HUDEP-2 (cell line): ENCODE results near the gene NRSN2.
A peak's percentile ranks its signal among the peaks of the same experiment; 100 is the strongest.
"Not testable (repeated sequence)": the region's sequence is repeated elsewhere in the genome, so short reads cannot be mapped to it uniquely, and the experiment has no call there.

Experiments used
- DNase-seq, 76 experiments: peaks; one replicate each; lab custom pipeline; 2025; ENCODE audit not compliant: unreplicated experiment in 76 of 76; lab: John Stamatoyannopoulos, UW

The NRSN2 gene

GRCh38 chr20:370977-371754, 24.3 kb downstream of the NRSN2 start:
- DNase-seq: no peak

GRCh38 chr20:371755-372542, 25.0 kb downstream of the NRSN2 start:
- peak in 27 of 76 experiments; percentile 4 to 53 (median 20) for DNase-seq

- not testable (repeated sequence) for DNase-seq
Observed at GRCh38 chr20:372543-373082, 25.7 kb downstream of the NRSN2 start.

DNA sequence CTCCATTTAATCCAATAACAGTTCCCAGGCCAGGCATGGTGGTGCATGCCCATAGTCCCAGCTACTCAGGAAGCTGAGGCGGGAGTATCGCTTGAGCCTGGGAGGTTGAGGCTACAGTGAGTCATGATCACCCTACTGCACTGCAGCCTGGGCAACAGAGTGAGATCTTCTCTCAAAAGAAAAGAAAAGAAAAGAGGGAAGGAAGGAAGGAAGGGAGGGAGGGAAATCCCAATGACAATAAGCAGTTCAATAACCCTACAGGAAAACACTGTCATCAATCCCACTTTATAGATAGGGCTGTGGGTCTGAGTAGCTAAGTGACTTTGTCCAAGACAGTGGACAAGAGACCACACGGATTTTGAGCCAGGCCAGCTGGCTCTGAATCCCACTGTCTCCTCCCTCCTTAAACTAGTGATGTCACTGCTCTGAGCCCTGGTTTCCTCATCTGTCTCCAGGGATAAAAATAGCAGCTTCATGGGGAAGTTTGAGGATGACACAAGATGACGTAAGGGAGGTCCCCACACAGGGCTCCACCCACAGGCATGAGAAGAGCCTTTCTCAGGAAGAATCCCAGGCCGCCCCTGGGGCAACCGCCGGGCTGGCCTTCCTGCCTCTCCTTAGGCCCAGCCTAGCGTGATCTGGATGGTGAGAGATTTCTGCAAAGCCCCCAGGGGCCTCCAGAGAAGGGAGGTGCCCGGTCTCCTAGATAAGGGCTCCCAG, 26.4 kb downstream of the NRSN2 start:
- DNase-seq: peak in 8 of 76 experiments; percentile 6 to 30 (median 18)

DNA sequence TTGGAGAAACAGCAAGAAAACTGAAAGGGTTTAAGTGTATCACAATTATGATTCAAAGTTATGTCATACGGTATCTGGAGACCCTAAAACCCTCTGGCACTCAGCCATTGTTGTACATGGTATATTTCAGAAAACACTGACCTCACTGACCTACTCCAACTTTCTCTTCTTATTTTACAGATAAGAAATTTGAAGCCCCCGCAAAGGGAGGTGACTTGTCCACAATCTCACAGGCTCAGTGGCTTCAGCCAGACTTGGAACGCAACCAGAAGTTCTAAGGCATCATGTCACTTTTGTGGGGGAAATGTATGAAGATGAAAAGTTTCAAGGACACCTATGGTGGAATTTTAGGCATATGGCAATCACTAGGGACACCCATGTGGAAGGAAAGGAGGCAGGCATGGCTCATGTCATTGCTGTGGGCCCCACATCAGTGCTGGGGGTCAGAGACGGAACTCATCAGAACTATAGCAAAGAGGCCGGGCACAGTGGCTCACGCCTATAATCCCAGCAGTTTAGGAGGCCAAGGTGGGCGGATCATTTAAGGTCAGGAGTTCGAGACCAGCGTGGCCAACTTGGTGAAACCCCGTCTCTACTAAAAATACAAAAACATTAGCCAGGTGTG, 28.5 kb downstream of the NRSN2 start:
- DNase-seq: peak in 9 of 76 experiments; percentile 16 to 60 (median 24)

DNA sequence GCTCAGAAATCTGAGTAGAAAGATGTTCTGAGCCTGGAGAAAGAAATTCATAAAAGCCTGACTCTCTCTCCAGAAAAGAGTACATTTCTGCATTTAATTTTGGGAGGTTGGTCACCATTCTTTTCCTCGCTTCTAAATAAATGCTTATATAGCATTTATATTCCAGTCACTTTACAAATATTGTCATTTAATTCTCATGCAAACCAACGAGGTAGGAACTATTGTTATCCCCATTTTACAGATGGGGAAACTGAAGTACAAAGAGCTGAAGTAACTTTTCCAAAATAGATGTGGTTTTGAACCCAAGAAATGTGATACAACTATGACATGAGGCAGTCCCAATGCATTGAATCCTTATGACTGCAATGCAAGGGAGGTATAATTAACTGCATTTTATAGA, 29.2 kb downstream of the NRSN2 start:
- DNase-seq: no peak

GRCh38 chr20:376750-377149, 29.8 kb downstream of the NRSN2 start:
- DNase-seq: no peak

DNA sequence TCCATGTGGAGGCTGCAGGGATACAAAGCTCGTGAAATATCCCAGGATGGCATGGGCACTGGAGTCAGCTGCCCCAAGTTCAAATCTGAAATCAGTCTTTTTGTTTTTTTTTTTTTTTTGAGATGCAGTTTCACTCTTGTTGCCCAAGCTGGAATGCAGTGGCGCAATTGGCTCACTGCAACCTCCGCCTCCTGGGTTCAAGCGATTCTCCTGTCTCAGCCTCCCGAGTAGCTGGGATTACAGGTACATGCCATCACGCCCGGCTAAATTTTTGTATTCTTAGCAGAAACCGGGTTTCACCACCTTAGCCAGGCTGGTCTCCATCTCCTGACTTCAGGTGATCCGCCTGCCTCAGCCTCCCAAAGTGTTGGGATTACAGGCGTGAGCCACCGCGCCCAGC, 30.7 kb downstream of the NRSN2 start:
- DNase-seq: not testable (repeated sequence)

GRCh38 chr20:378961-379336, 32.0 kb downstream of the NRSN2 start:
- no peak for DNase-seq

DNA sequence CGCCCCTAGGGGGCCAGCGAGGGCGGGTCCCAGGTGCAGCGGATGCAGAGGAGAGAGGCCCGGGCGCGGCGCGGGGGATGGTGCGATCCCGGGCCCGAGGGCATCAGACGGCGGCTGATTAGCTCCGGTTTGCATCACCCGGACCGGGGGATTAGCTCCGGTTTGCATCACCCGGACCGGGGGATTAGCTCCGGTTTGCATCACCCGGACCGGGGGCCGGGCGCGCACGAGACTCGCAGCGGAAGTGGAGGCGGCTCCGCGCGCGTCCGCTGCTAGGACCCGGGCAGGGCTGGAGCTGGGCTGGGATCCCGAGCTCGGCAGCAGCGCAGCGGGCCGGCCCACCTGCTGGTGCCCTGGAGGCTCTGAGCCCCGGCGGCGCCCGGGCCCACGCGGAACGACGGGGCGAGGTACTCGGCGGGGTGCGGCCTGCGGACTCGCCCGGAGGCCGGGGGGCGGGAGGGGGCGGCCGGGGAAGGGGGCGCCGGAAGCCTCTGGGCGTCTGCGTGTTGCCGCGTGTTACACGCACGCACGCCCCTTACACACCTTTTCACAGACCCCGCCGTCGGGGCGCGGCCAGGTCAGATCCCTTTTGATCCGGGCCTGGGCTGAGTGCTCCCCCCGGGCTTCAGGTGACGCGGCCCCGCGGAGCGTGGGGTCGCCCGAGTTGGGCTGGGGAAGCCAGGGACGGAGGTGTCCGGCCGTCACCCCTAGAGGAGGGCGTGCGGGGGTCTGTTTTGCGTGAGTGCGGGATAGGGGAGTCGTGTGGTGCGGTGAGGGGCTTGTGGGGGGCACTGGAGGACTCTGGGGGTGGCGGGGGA, 34.1 kb downstream of the NRSN2 start:
- peak in 9 of 76 experiments; percentile 7 to 36 (median 19) for DNase-seq

- peak in 72 of 76 experiments; percentile 14 to 92 (median 74) for DNase-seq
Observed at GRCh38 chr20:381581-382290, 34.8 kb downstream of the NRSN2 start.

DNA sequence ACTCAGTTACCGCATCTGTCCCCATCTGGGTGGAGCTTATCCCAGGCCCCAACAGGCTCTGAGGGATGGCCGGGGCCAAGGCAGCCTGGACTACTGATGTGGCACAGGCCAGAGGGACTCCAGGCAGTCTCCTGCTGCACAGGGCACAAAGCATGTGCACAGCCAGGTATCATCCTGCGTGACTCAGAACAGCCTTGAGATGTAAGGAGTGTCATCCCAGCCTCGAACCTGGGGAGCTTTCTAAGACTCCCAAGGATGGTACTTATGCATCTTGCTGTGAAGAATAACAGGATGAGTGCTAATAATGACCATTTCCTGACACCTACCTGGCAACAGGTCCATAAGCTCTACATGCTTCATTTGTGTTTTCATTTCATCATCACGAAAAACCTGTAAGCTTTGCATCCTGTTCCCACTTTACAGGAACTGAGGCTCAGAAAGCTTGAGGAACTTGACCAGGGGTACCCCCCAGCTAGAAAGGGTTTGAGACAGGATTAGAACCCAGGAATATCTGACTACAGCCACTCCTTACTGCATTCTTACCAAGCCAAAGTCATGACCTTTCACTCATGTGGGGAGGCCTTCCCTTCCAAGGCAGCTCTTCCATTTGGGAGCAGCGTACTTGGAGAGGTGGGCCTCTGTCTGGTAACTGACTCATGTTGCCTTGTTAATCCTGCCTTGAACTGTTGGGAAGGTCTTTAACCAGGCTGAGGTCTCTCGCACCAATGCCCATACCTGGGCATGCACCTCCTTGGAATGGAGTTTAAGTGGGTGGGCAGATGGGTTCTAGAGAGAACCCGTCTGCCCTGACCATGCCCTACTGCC, 35.6 kb downstream of the NRSN2 start:
- DNase-seq: no peak

- DNase-seq: no peak
Observed at GRCh38 chr20:383889-384288, 37.0 kb downstream of the NRSN2 start.

GRCh38 chr20:384723-385122, 37.8 kb downstream of the NRSN2 start:
- no peak for DNase-seq

GRCh38 chr20:385448-385847, 38.5 kb downstream of the NRSN2 start:
- no peak for DNase-seq

DNA sequence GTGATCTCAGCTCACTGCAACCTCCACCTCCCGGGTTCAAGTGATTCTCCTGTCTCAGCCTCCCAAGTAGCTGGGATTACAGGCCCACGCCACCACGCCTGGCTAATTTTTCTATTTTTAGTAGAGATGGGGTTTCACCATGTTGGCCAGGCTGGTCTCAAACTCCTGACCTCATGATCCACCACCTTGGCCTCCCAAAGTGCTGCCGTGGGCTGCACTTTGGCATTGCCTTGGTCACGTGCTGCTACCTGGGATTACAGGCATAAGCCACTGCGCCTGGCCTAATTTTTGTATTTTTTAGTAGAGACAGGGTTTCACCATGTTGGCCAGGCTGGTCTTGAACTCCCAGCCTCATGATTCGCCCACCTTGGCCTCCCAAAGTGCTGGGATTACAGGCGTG, 39.7 kb downstream of the NRSN2 start:
- DNase-seq: not testable (repeated sequence)

DNA sequence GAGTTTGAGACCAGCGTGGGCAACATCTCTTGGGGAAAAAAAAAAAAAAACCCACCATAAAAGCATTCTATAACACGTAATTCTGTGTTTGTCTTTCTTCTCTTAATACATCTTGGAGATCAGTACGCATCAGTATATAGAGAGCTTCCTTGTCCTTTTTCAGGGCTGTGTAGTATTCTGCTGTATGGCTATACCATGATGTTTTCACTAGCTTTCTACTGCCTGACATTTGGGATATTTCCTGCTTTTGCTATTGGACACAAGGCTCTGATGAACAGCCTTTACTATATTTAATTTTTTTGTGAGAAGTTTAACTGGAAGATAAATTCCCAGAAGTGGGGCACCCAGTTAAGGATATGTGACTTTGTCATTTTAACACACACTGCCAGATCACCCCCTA, 40.6 kb downstream of the NRSN2 start:
- DNase-seq: no peak
